ENCODE results near the gene PIK3C2B.
A peak's percentile ranks its signal among the peaks of the same experiment; 100 is the strongest.

The PIK3C2B gene

DNA sequence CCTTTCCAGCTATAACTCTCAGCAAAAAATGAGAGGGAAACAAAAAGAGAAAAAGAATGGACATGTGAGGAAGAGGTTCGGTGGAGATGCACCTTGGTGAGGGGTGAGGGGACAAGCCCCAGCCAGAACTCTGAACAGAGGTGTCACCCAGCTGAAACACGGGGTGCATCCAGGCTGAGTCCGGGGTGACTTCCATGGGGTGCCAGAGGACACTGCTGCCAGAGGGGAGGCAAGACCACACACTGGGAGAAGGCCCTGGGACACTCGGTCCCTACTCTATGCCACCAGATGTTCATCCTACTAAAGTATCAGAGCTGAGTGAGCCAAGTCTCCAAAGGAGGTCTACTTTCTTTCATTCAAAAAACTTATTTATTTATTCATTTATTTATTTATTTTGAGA lies 46.9 kb downstream of the PIK3C2B start:
- TF ChIP-seq, protein P1, sequence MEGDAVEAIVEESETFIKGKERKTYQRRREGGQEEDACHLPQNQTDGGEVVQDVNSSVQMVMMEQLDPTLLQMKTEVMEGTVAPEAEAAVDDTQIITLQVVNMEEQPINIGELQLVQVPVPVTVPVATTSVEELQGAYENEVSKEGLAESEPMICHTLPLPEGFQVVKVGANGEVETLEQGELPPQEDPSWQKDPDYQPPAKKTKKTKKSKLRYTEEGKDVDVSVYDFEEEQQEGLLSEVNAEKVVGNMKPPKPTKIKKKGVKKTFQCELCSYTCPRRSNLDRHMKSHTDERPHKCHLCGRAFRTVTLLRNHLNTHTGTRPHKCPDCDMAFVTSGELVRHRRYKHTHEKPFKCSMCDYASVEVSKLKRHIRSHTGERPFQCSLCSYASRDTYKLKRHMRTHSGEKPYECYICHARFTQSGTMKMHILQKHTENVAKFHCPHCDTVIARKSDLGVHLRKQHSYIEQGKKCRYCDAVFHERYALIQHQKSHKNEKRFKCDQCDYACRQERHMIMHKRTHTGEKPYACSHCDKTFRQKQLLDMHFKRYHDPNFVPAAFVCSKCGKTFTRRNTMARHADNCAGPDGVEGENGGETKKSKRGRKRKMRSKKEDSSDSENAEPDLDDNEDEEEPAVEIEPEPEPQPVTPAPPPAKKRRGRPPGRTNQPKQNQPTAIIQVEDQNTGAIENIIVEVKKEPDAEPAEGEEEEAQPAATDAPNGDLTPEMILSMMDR (IDR thresholded peaks at IDR 0.05; ENCODE audit: low read length, missing control alignments), result no peak
- H3K4me3 ChIP-seq (replicated peaks; ENCODE audit: low read depth, low read length), result no peak overlapping the region

DNA sequence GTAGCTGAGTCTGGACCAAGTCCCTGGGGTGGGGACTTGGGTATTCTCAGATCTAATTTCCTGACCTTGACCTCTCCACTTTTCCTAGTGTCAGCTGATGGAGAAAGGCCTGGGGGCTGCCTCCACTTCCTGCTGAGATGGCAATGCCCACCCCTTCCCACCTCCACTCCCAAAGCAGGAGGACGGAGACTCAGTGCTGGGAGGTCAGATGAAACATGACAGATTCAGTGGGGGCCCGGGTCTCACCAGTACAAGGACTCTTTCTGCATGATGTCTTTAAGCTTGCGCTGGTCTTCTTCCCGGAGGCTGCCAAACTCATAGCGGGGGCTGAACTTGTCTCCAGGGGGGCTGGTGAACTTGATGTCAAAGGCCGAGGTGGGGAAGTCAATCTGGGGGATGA lies 47.4 kb downstream of the PIK3C2B start:
- DNase-seq (ENCODE audit: low read depth), result no peak
- no peak overlapping the region for H3K4me3 ChIP-seq (replicated peaks; ENCODE audit: low read depth, low read length)

More for the DNA sequence above, 46.9 kb downstream of the PIK3C2B start:
- no peak for DNase-seq (ENCODE audit: low read depth)

DNA sequence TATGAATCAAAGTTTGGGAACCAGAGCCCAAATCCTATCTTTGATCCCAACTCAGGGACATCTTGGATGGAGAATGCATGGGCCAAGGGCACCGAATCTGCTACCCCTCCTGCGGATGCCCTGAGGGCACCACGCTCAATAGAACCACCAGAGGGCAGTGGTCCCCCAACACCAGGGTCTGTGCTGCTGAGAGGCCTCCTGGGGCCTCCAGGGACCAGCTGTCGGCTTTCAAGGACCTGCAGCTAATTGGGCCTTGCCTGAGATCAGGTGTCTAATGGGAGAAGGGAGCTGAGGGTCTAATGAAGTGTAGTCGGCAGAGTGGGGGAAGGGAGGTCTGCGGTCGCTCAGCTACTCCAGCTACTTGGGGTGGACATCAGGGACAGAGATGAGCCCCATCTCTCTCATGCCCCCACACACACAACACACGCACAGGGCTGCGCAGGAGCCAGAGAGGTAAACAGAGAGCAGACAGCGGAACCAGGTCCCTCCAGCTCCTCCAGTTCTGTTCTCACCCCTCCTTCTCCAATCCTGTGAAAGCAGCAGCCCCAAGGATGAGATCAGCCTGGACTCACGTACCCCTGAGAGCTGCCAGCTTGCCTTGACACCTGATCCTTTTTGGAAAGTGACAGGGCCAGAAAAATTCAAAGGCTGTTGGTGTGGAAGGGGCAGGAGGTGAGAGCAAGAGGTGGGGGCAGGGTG lies 48.0 kb downstream of the PIK3C2B start:
- no peak overlapping the region for H3K4me3 ChIP-seq (replicated peaks; ENCODE audit: low read depth, low read length)
- DNase-seq (ENCODE audit: low read depth), result peak; percentile 74
- TF ChIP-seq, protein P1 (IDR thresholded peaks at IDR 0.05; ENCODE audit: low read length, missing control alignments), result peak; percentile 78

More for the DNA sequence above, 47.4 kb downstream of the PIK3C2B start:
- TF ChIP-seq, protein P1 (IDR thresholded peaks at IDR 0.05; ENCODE audit: low read length, missing control alignments), result no peak

DNA sequence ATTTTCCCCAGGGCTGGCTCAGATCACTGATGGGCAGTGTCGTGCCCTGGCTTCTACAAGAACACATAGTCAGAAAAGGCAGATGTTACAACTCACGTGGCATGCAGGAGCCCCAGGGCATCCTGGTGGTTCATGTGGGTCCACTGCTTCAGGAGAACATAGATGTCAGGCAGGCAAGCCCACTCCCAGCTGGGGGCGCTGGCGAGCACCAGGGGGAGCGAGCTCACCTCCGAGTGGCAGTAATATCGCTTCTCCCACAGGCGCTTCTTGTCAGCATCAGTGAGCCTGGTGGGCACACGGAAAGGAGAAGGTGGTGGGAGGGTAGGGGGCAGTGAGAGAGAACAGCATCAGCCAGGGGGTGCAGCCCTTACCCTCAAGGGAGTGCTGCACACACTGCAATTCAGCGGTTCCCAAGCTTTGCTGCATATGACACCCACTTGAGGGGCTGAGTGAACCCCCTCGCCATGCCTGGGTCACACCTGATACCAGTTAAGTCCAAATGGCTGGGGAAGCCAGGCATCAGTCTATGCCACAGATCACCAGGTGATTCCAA lies 48.7 kb downstream of the PIK3C2B start:
- no peak overlapping the region for H3K4me3 ChIP-seq (replicated peaks; ENCODE audit: low read depth, low read length)
- TF ChIP-seq, protein P1 (IDR thresholded peaks at IDR 0.05; ENCODE audit: low read length, missing control alignments), result peak; percentile 55
- no peak for DNase-seq (ENCODE audit: low read depth)

All from fibroblast of pulmonary artery (primary cell).